GM12878 (cell line): ENCODE data around the gene PIR. TPM values are rescaled to one million over a fixed set of nuclear protein-coding genes. Genes with fewer than 3 reads are reported as not detected.

Experiments
- ATAC-seq: fragments of 200-7000 bp; cut with Tn5 transposase; 3 replicates; pipeline ENCODE4 v1.9.1; 2020; ENCODE audit warnings: mild to moderate bottlenecking, moderate library complexity
- BruUV-seq: library from RNA; stranded (reverse); fragments of 400-500 nt; replicated peaks from 2 replicates; lab custom pipeline; 2021; lab: Mats Ljungman, UMichigan
- CTCF ChIA-PET: fragments of 300-600 bp; sonication (Branson Sonifier 250); formaldehyde crosslinking; extraction: SDS; loops from one replicate; lab custom pipeline; 2021; ENCODE audit warnings: inconsistent platforms; lab: Yijun Ruan, JAX
- POLR2A ChIA-PET: fragments of 350-600 bp; formaldehyde crosslinking; extraction: SDS; loops from one replicate; lab custom pipeline; 2021; ENCODE audit warnings: inconsistent platforms; lab: Charles Lee
- RAD21 ChIA-PET: fragments of 300-600 bp; sonication (Branson Sonifier 250); formaldehyde crosslinking; loops from one replicate; lab custom pipeline; 2023; ENCODE audit warnings: antibody characterized with exemption; ENCODE audit not compliant: unreplicated experiment; lab: Charles Lee
- SMC1A ChIA-PET: fragments of 300-600 bp; sonication (Branson Sonifier 250); formaldehyde crosslinking; loops from one replicate; lab custom pipeline; 2023; ENCODE audit not compliant: unreplicated experiment, uncharacterized antibody; lab: Charles Lee
- DNase-seq: peaks from one replicate; pipeline ENCODE4 v3.0.0-alpha.2; 2011; ENCODE audit warnings: low read depth, low spot score
- FAIRE-seq: peaks from 3 replicates; lab custom pipeline; 2011; peaks lifted over from hg19 to GRCh38; lab: Jason Lieb, UNC
- H2AFZ ChIP-seq: 2 replicates; pipeline ENCODE4 v1.6.0; 2011; ENCODE audit warnings: low read depth, low read length, control low read depth; ENCODE audit not compliant: control insufficient read depth
- H3K27ac ChIP-seq: 2 replicates; pipeline ENCODE4 v1.5.1; 2011; ENCODE audit warnings: control low read depth; ENCODE audit not compliant: control insufficient read depth, insufficient read depth
- H3K27me3 ChIP-seq, 2 experiments: replicated peaks in 1 of 2; 2 replicates each; pipeline versions ENCODE4 v1.6.0 to v1.6.1; 2011; ENCODE audit warnings: low read length in 1 of 2; ENCODE audit not compliant: control insufficient read depth in 2 of 2, insufficient read depth in 2 of 2
- H3K36me3 ChIP-seq, 2 experiments: 2 replicates each; pipeline ENCODE4 v1.5.1; 2011; ENCODE audit warnings: low read length in 1 of 2; ENCODE audit not compliant: control insufficient read depth in 2 of 2, insufficient read depth in 2 of 2
- H3K4me1 ChIP-seq: 2 replicates; pipeline ENCODE4 v1.6.1; 2011; ENCODE audit warnings: mild to moderate bottlenecking, low read length, moderate library complexity, mixed read lengths; ENCODE audit not compliant: control insufficient read depth, insufficient read depth
- H3K4me2 ChIP-seq: 2 replicates; pipeline ENCODE4 v1.6.0; 2011; ENCODE audit warnings: control low read depth; ENCODE audit not compliant: control insufficient read depth, insufficient read depth
- H3K4me3 ChIP-seq: fragments of 200-600 bp; sonication (generic); 2 replicates; pipeline ENCODE4 v1.5.1; 2016
- H3K79me2 ChIP-seq: 2 replicates; pipeline ENCODE4 v1.6.0; 2011; ENCODE audit warnings: low read length; ENCODE audit not compliant: control insufficient read depth, insufficient read depth
- H3K9ac ChIP-seq: 2 replicates; pipeline ENCODE4 v1.8.0; 2011; ENCODE audit warnings: low read length, control low read depth, mixed read lengths; ENCODE audit not compliant: control insufficient read depth, insufficient read depth
- H3K9me3 ChIP-seq: replicated peaks from 3 replicates; pipeline ENCODE4 v1.5.1; 2011; ENCODE audit warnings: mild to moderate bottlenecking, low read length; ENCODE audit not compliant: control insufficient read depth, insufficient read depth
- H4K20me1 ChIP-seq: 2 replicates; pipeline ENCODE4 v1.6.0; 2011; ENCODE audit not compliant: control insufficient read depth, insufficient read depth
- CHD4 ChIP-seq: fragments of 200-600 bp; sonication (generic); IDR thresholded peaks from 2 replicates; pipeline ENCODE4 v1.6.1; 2016; ENCODE audit warnings: mild to moderate bottlenecking
- HCFC1 ChIP-seq: fragments of 150-350 bp; IDR thresholded peaks from 2 replicates; pipeline ENCODE4 v1.6.1; 2014; ENCODE audit warnings: low read length
- NR2C1 ChIP-seq: fragments of 450-650 bp; IDR thresholded peaks from 2 replicates; pipeline ENCODE4 v1.6.1; 2017; ENCODE audit warnings: antibody characterized with exemption, mild to moderate bottlenecking, moderate library complexity
- RAD51 ChIP-seq: fragments of 450-650 bp; IDR thresholded peaks from 2 replicates; pipeline ENCODE4 v1.6.1; 2016; ENCODE audit warnings: moderate library complexity, mild to moderate bottlenecking, inconsistent platforms
- SMC3 ChIP-seq: IDR thresholded peaks from 2 replicates; pipeline ENCODE4 v1.6.1; 2011; ENCODE audit warnings: low read length, improper control_type of control experiment, borderline replicate concordance
- TAF1 ChIP-seq: IDR thresholded peaks from 2 replicates; pipeline ENCODE4 v1.6.1; 2011; ENCODE audit warnings: mild to moderate bottlenecking, low read depth, low read length, borderline replicate concordance
- WGBS: methylation state at CpG from one replicate; pipeline ENCODE4 v1.1.6; 2016; ENCODE audit warnings: low lambda C conversion rate; ENCODE audit not compliant: insufficient replicate concordance, insufficient coverage; ENCODE audit errors: missing lambda C conversion rate; 5-methylcytosine and 5-hydroxymethylcytosine counted together
- in situ Hi-C: fragments of 300-500 bp; cut with MboI; formaldehyde crosslinking; loops from 9 replicates; pipeline ENCODE4 v1.14.3; 2018; ENCODE audit warnings: mixed read lengths
- intact Hi-C: fragments of 100-400 bp; cut with micrococcal nuclease; formaldehyde crosslinking; loops from one replicate; pipeline ENCODE4 v1.14.2; 2022; ENCODE audit not compliant: unreplicated experiment
- polyA plus RNA-seq, 11 experiments: library from polyadenylated mRNA; depleted of rRNA in 4 of 11; unstranded in 6 of 11; stranded (reverse) in 5 of 11; fragments of >200 nt; fragmentation: Nextera tagmentation in 4 of 11; fragmentation: Illumina TruSeq in 1 of 11; extraction: Ambion mirVana in 4 of 11; extraction: Trizol in 1 of 11; gene quantifications; 1 replicate in 1 of 11; 2 replicates in 10 of 11; pipeline versions ENCODE4 v1.2.1 to v1.2.3, GENCODE V29; 2011 to 2016; ENCODE audit warnings: inconsistent platforms in 2 of 11, missing spikeins in 2 of 11, low read depth in 1 of 11
- total RNA-seq, 4 experiments: library from RNA; depleted of rRNA in 3 of 4; stranded (reverse); fragments of >200 nt in 3 of 4; fragmentation: Illumina TruSeq in 1 of 4; extraction: Trizol in 1 of 4; gene quantifications; 2 replicates each; pipeline versions ENCODE4 v1.2.1 to v1.2.3, GENCODE V29; 2013 to 2021

The PIR gene
- total and polyA plus RNA-seq, 10 of the 15 experiments (the other 5 are each of a cell fraction or from before 2014, with no cell fraction given), result 3.8 to 16.5 (median 7.3) TPM

- Histone ChIP-seq H3K9ac (no peak overlapping the region), H3K79me2 (no peaks in the 10 kb centered on the region), H4K20me1 (no peaks in the 10 kb centered on the region), H3K36me3 (no peaks in the 10 kb centered on the region), H3K4me1 (no peaks in the 10 kb centered on the region), H3K27me3 (no peaks in the 10 kb centered on the region), H2AFZ (no peak overlapping the region), H3K4me2 (no peak overlapping the region), H3K9me3 (no peaks in the 10 kb centered on the region), H3K4me3 (no peak overlapping the region), H3K27ac (no peak overlapping the region)
- ATAC-seq (no peak), FAIRE-seq (no peak), DNase-seq (no peak)
- in situ Hi-C loops (no loop called here), intact Hi-C loops (no loop called here)
- ChIA-PET SMC1A (no interaction called here), POLR2A (no interaction called here), CTCF (no interaction called here), RAD21 (no interaction called here)
- TF ChIP-seq RAD51, result no peak
- 25% methylated on average over 2 of the region's 2 CpGs for WGBS
- BruUV-seq, result no TSS peak
Measured at GRCh38 chrX:15434205-15434604, 58.9 kb downstream of the PIR start.

GRCh38 chrX:15430584-15430983, 62.5 kb downstream of the PIR start:
- Histone ChIP-seq H3K27ac (no peak overlapping the region), H3K4me1 (no peaks in the 10 kb centered on the region), H4K20me1 (no peaks in the 10 kb centered on the region), H2AFZ (no peak overlapping the region), H3K36me3 (no peaks in the 10 kb centered on the region), H3K4me2 (no peak overlapping the region)
- no peak for DNase-seq
- TF ChIP-seq TAF1 (no peak), HCFC1 (no peak), SMC3 (no peak), NR2C1 (no peak), CHD4 (no peak)
- TF ChIP-seq, all 136 proteins: peak for 0
- Histone ChIP-seq H3K9me3 (no peaks in the 10 kb centered on the region), H3K4me3 (no peak overlapping the region), H3K9ac (no peak overlapping the region), H3K27me3 (no peaks in the 10 kb centered on the region; a peak in 1 of 4 replicates), H3K79me2 (no peaks in the 10 kb centered on the region)
- BruUV-seq, result no TSS peak
- ChIA-PET SMC1A (interaction anchor here (0.6 kb wide), 1 partner anchor 78 kb away, joined by 3 read pairs; no protein-coding TSS in a partner anchor), RAD21 (no interaction called here), CTCF (no interaction called here), POLR2A (interaction anchor here (1.1 kb wide), 1 partner anchor 46 kb away, joined by 3 read pairs; no protein-coding TSS in a partner anchor)
- 0% methylated on average over 1 of the region's 1 CpG for WGBS
- FAIRE-seq (peak; percentile 23), ATAC-seq (no peak)
- in situ Hi-C loops, result no loop called here
- intact Hi-C loops, result no loop called here
